H1 (cell line): ENCODE data around the gene PBLD. TPM values are rescaled to one million over a fixed set of nuclear protein-coding genes. Genes with fewer than 3 reads are reported as not detected.

ENCODE experiments used
- HDAC6 ChIP-seq: IDR thresholded peaks from one replicate; pipeline ENCODE4 v1.7.1; 2012; ENCODE audit warnings: low read depth, mild to moderate bottlenecking, inconsistent platforms, low read length, moderate library complexity
- polyA plus RNA-seq, 7 experiments: library from polyadenylated mRNA; depleted of rRNA in 3 of 7; stranded (reverse) in 5 of 7; unstranded in 2 of 7; fragments of >200 nt in 5 of 7; fragments of 200-250 nt in 2 of 7; gene quantifications; 1 replicate in 5 of 7; 2 replicates in 1 of 7; 4 replicates in 1 of 7; pipeline versions ENCODE4 v1.2.1 to v1.2.3, GENCODE V29; 2011 to 2013; ENCODE audit warnings: missing spikeins in 2 of 7, mixed read lengths in 2 of 7
- total RNA-seq: library from RNA; stranded (reverse); fragmentation: NEBNext Ultra II Directional; extraction: Animal tissue kit (Norgen Biotek cat#: 25700); gene quantifications from 2 replicates; pipeline ENCODE4 v1.2.1, GENCODE V29; 2021

Gene PBLD
- total and polyA plus RNA-seq, 2 of the 8 experiments (the other 6 are each of a cell fraction or from before 2014, with no cell fraction given) = 0.56 to 2.0 TPM

- TF ChIP-seq HDAC6 = no peak
Measured at GRCh38 chr10:68364101-68364886, 31.6 kb upstream of the PBLD start (continued).
